HEK293 (cell line): ENCODE measurements around the gene LAMC2.

Source experiments
- CTCF ChIP-seq: fragments of 450-650 bp; formaldehyde crosslinking; IDR thresholded peaks from 2 replicates; pipeline ENCODE4 v1.5.1; 2016; ENCODE audit warnings: missing biosample characterization, missing genetic modification characterization
- PRDM10 ChIP-seq: fragments of 450-650 bp; formaldehyde crosslinking; IDR thresholded peaks from 2 replicates; pipeline ENCODE4 v1.5.1; 2016; ENCODE audit warnings: missing biosample characterization, missing genetic modification characterization
- REST ChIP-seq: fragments of 450-650 bp; formaldehyde crosslinking; IDR thresholded peaks from 2 replicates; pipeline ENCODE4 v1.5.1; 2016; ENCODE audit warnings: missing biosample characterization, missing genetic modification characterization
- SP2 ChIP-seq: fragments of 450-650 bp; formaldehyde crosslinking; IDR thresholded peaks from 2 replicates; pipeline ENCODE4 v1.5.1; 2016; ENCODE audit warnings: missing biosample characterization, missing genetic modification characterization
- ZNF112 ChIP-seq: fragments of 450-650 bp; formaldehyde crosslinking; IDR thresholded peaks from 2 replicates; pipeline ENCODE4 v1.5.0; 2017; ENCODE audit warnings: missing biosample characterization, missing genetic modification characterization
- ZNF133 ChIP-seq: fragments of 450-650 bp; formaldehyde crosslinking; IDR thresholded peaks from 2 replicates; pipeline ENCODE4 v1.5.1; 2016; ENCODE audit warnings: missing biosample characterization, missing genetic modification characterization
- ZNF16 ChIP-seq: fragments of 450-650 bp; formaldehyde crosslinking; IDR thresholded peaks from 2 replicates; pipeline ENCODE4 v1.5.1; 2016; ENCODE audit warnings: low read depth, missing biosample characterization, missing genetic modification characterization
- ZNF239 ChIP-seq: fragments of 450-650 bp; formaldehyde crosslinking; IDR thresholded peaks from 2 replicates; pipeline ENCODE4 v1.5.1; 2016; ENCODE audit warnings: missing biosample characterization, missing genetic modification characterization
- ZNF274 ChIP-seq, 2 experiments: fragments of 200-500 bp in 1 of 2; fragments of 450-650 bp in 1 of 2; sonication (Bioruptor generic) in 1 of 2; formaldehyde crosslinking in 1 of 2; IDR thresholded peaks; 2 replicates each; pipeline versions ENCODE4 v1.5.1 to v1.6.1; 2014 to 2016; ENCODE audit warnings: borderline replicate concordance in 1 of 2, inconsistent platforms in 1 of 2, low read length in 1 of 2, missing biosample characterization in 1 of 2, missing genetic modification characterization in 1 of 2
- ZNF510 ChIP-seq: fragments of 450-650 bp; formaldehyde crosslinking; IDR thresholded peaks from 2 replicates; pipeline ENCODE4 v1.5.1; 2018; ENCODE audit warnings: mild to moderate bottlenecking, missing genetic modification characterization, missing biosample characterization; ENCODE audit not compliant: insufficient replicate concordance
- ZNF776 ChIP-seq: fragments of 450-650 bp; formaldehyde crosslinking; IDR thresholded peaks from 2 replicates; pipeline ENCODE4 v1.5.0; 2017; ENCODE audit warnings: missing biosample characterization, missing genetic modification characterization, borderline replicate concordance
- ZNF792 ChIP-seq: fragments of 450-650 bp; formaldehyde crosslinking; IDR thresholded peaks from 2 replicates; pipeline ENCODE4 v1.5.1; 2016; ENCODE audit warnings: missing biosample characterization, missing genetic modification characterization

GRCh38 chr1:183290628-183291027 is 104.6 kb downstream of the LAMC2 start:
- TF ChIP-seq ZNF510: no peak
- no peak for TF ChIP-seq ZNF239 (tag by site-specific recombination)
- no peak for TF ChIP-seq SP2 (tag by site-specific recombination)
- no peak for TF ChIP-seq ZNF274 (IDR thresholded peaks at IDR 0.05; ENCODE audit: low read length)
- TF ChIP-seq ZNF274 (tag by site-specific recombination; IDR thresholded peaks at IDR 0.05; ENCODE audit: borderline replicate concordance): no peak
- no peak for TF ChIP-seq CTCF (tag by site-specific recombination)
- no peak for TF ChIP-seq ZNF776 (tag by site-specific recombination)
- TF ChIP-seq REST (tag by site-specific recombination): no peak
- TF ChIP-seq ZNF16 (tag by site-specific recombination): no peak
- TF ChIP-seq ZNF792 (tag by site-specific recombination): no peak
- no peak for TF ChIP-seq ZNF133 (tag by site-specific recombination)
- no peak for TF ChIP-seq PRDM10 (tag by site-specific recombination)
- TF ChIP-seq ZNF112: no peak
